Tibial nerve (tissue), 4 donors: Measurements from ENCODE around the gene IFITM10.

ENCODE experiments used
- CTCF ChIP-seq, 5 experiments: fragments of 200-600 bp in 3 of 5; fragments of 450-650 bp in 2 of 5; sonication (generic) in 3 of 5; IDR thresholded peaks; one replicate each; pipeline ENCODE4 v1.5.1; 2016 to 2019; ENCODE audit warnings: antibody characterized with exemption in 5 of 5, mild to moderate bottlenecking in 3 of 5, moderate library complexity in 2 of 5
- EP300 ChIP-seq, 2 donors: sonication (generic); formaldehyde crosslinking; IDR thresholded peaks; one replicate each; pipeline ENCODE4 v1.6.1; 2017; ENCODE audit warnings: antibody characterized with exemption in 2 of 2, mild to moderate bottlenecking in 1 of 2
- POLR2A ChIP-seq, 2 donors: fragments of 450-650 bp; IDR thresholded peaks; one replicate each; pipeline ENCODE4 v1.6.1; 2017; ENCODE audit warnings: antibody characterized with exemption in 2 of 2, mild to moderate bottlenecking in 2 of 2, moderate library complexity in 2 of 2

GRCh38 chr11:1780700-1781592 is 30.6 kb upstream of the IFITM10 start:
- TF ChIP-seq CTCF (IDR thresholded peaks at IDR 0.05) (no peak), POLR2A (IDR thresholded peaks at IDR 0.05) (no peak), EP300 (IDR thresholded peaks at IDR 0.05) (peak in 1 of 2 donors; percentile 48)
